ENCODE results near the gene NHP2. TPM values are rescaled to one million over a fixed set of nuclear protein-coding genes. Genes with fewer than 3 reads are reported as not detected.
A peak's percentile ranks its signal among the peaks of the same experiment; 100 is the strongest.
"Not testable (repeated sequence)": the region's sequence is repeated elsewhere in the genome, so short reads cannot be mapped to it uniquely, and the experiment has no call there.

Gene NHP2
- total RNA-seq = 213 and 306 TPM in 2 replicates
- polyA plus RNA-seq (2012) = 138 TPM

GRCh38 chr5:178153530-178154340 lies at the start of gene NHP2:
NHP2 (minus strand) TSS chr5:178153885; CDS start chr5:178153817, 68 bp downstream.
- peak; percentile 99 for DNase-seq (ENCODE audit: low read depth)

GRCh38 chr5:178202541-178202940 lies 48.9 kb upstream of the NHP2 start:
- DNase-seq (ENCODE audit: low read depth) = no peak

DNA sequence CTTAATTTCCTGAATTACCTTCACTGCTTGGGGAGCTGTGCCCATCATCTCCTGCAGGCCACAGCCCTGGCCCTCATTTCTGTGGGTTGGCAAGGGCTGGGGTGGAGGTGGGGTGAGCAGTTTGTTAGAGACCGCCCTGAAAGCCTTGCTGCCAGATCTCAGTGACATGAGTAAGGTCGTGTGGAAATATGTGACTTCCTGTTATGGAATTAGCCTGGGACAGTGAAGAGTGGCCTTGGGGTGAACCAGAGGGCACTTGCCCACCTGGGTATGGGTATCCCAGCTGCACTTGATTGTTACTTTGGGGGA lies 48.2 kb upstream of the NHP2 start:
- no peak for DNase-seq (ENCODE audit: low read depth)

GRCh38 chr5:178201221-178201926 lies 47.7 kb upstream of the NHP2 start:
- no peak for DNase-seq (ENCODE audit: low read depth)

GRCh38 chr5:178199581-178200434 lies 46.1 kb upstream of the NHP2 start:
- DNase-seq (ENCODE audit: low read depth) = no peak

- DNase-seq (ENCODE audit: low read depth) = no peak
Measured at GRCh38 chr5:178198706-178199105, 45.0 kb upstream of the NHP2 start.

GRCh38 chr5:178198151-178198550 lies 44.5 kb upstream of the NHP2 start:
- not testable (repeated sequence) for DNase-seq (ENCODE audit: low read depth)

DNA sequence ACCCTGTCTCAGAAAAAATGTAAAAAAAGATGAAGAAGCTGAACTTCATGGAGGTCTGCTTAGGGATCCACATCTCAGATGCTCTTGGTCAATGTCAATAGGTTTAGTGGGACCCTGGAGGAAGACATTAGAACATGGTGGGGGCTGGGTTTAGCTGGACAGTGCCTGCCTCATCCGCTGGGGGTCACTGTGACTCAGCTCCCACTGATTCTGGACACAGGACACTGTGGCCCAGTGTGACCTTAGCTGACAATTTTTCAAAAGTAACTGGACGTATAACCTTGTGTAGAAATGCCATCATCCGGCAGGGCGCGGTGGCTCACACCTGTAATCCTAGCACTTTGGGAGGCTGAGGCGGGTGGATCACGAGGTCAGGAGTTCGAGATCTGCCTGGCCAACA lies 43.3 kb upstream of the NHP2 start:
- DNase-seq (ENCODE audit: low read depth) = no peak

GRCh38 chr5:178196281-178196812 lies 42.7 kb upstream of the NHP2 start:
- no peak for DNase-seq (ENCODE audit: low read depth)

DNA sequence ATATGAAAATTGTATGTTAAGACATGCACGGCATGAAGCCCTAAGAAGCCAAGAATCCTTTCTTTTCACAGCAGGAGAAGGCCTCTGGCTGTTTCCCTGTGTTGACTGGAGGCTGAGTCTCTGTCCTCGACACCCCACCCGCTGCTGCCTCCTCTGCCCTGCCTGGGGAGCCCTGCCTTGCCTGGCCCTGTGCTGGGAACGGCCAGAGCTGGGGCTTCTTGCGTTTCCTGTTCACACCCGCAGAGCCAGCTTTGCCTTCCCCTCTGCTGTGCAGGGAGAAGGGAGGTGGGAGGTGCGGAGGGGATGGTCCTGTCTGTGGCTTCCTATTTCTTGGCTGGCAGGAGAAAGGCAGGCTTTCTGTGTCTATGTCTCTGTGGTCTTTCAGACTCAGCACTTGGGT lies 40.3 kb upstream of the NHP2 start:
- DNase-seq (ENCODE audit: low read depth) = no peak

- DNase-seq (ENCODE audit: low read depth) = no peak
Measured at GRCh38 chr5:178193251-178193809, 39.6 kb upstream of the NHP2 start.

- no peak for DNase-seq (ENCODE audit: low read depth)
Measured at GRCh38 chr5:178192787-178193186, 39.1 kb upstream of the NHP2 start.

DNA sequence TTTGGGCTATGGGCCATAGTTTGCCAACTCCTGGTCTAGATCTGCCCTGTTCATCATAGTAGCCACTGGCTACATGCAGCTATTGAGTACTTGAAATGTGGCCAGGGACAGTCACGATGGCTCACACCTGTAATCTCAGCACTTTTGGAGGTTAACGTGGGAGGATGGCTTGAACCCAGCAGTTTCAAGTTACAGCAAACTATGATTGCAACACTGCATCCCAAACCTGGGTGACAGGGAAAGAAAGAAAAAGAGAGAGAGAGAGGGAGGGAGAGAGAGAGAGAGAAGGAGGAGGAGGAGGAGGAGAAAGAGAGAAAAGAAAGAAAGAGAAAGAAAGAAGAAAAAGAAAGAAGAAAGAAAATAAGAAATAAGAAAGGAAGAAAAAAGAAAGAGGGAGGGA lies 38.6 kb upstream of the NHP2 start:
- no peak for DNase-seq (ENCODE audit: low read depth)

DNA sequence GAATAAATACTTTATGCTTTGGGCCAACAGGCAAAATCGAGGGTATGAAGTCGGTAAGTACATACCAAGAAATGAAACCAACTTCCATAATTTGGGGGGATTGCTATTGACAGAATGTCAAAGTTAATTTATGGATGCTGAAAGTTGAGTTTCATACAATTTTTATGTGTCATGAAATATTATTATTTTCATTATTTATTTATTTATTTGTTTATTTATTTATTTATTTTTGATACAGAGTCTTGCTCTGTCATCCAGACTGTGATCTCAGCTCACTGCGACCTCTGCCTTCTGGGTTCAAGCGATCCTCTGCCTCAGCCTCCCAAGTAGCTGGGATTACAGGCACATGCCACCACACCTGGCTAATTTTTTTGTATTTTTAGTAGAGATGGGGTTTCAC lies 38.0 kb upstream of the NHP2 start:
- no peak for DNase-seq (ENCODE audit: low read depth)

DNA sequence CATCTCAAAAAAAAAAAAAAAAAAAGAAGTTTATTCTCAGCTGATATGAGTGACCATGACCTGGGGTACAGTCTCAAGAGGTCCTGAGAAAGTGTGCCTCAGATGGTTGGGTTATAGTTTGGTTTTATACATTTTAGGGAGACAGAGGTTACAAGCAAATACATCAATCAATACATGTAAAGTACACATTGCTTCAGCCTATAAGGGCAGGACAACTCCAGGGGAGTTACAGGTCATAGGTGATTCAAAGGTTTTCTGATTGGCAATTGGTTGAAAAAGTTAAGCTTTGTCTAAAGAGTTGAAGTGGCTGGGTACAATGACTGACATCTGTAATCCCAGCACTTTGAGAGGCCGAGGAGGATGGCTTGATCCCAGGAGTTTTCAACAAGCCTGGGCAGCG lies 35.7 kb upstream of the NHP2 start:
- no peak for DNase-seq (ENCODE audit: low read depth)

- no peak for DNase-seq (ENCODE audit: low read depth)
Measured at GRCh38 chr5:178187014-178187413, 33.3 kb upstream of the NHP2 start, which contains the start of gene GMCL2. GMCL2 (minus strand) TSS chr5:178187371; CDS start chr5:178187299, 72 bp downstream.

DNA sequence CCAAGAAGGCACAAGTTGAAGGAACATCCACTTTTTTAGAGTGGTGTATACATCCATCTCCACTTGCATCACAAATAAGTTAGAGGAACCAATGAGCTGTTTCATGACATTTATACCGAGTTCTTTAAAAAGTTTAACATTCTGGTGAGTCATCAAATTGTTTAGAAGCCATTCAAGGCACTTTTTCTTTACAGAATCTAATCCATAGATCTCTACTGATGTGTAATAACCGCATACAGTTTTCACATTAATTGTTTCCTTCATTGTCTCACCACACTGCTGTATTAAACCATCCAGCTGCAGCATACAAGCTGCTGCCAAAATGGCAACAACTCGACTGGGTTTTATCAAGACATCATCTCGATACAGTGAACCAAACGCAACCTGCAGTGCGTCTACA lies 32.7 kb upstream of the NHP2 start:
- no peak for DNase-seq (ENCODE audit: low read depth)

DNA sequence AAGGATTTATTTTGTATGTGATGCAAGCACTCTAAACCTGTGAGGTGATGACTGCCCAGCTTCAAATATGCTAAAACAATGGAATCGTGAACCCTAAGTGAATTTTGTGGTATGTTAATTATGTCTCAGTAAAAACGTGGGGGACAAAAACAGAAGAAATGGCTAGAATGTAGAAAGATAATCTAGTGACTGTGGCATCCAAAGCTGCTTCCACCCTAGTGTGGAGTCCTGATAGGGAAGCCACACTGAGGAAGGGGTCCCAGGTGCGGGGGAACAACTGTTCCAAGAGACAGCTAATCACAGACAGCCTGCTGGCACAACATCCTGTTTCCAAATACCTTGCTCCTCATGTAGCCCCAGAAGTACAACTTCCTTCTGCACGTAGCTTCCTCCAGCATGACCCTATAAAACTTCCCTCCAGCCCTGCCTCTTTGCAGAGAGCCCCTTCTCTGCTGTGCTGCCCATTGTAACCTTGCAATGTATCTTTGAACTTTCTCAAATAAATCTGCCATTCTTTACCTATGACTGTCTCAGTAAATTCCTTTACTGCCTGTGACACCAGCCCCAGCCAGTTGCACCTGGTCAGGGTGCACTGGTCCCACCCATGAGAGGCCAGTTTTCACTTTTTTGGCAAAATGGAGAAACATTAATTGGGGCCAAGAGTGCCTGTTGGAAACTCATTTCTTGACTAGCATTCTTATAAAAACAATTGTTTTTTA lies 28.6 kb upstream of the NHP2 start:
- no peak for DNase-seq (ENCODE audit: low read depth)

- no peak for DNase-seq (ENCODE audit: low read depth)
Measured at GRCh38 chr5:178180141-178180863, 26.6 kb upstream of the NHP2 start.

- no peak for DNase-seq (ENCODE audit: low read depth)
Measured at GRCh38 chr5:178177569-178177968, 23.9 kb upstream of the NHP2 start.
